Peyer's patch (tissue), 4 donors: ENCODE data around the gene EPN1. TPM values are rescaled to one million over a fixed set of nuclear protein-coding genes. Genes with fewer than 3 reads are reported as not detected.

Experiments
- DNase-seq, 3 donors: peaks; one replicate each; pipeline ENCODE4 v3.0.0-alpha.2; 2017 to 2019
- H3K27ac ChIP-seq, 4 donors: fragments of 200-600 bp; sonication (generic); one replicate each; pipeline ENCODE4 v1.5.1; 2016 to 2019
- H3K27me3 ChIP-seq, 2 donors: fragments of 200-600 bp; sonication (generic); one replicate each; pipeline ENCODE4 v1.5.1; 2019
- H3K36me3 ChIP-seq, 3 donors: fragments of 200-600 bp; sonication (generic); one replicate each; pipeline ENCODE4 v1.5.1; 2016 to 2019
- H3K4me1 ChIP-seq, 4 donors: fragments of 200-600 bp; sonication (generic); one replicate each; pipeline ENCODE4 v1.5.1; 2016 to 2019
- H3K4me3 ChIP-seq, 4 donors: fragments of 200-600 bp; sonication (generic); 1 replicate in 3 of 4; 2 replicates in 1 of 4; pipeline ENCODE4 v1.5.1; 2016 to 2019; ENCODE audit warnings: mild to moderate bottlenecking in 1 of 4
- H3K9me3 ChIP-seq, 4 donors: fragments of 200-600 bp; sonication (generic); one replicate each; pipeline ENCODE4 v1.5.1; 2016 to 2019; ENCODE audit warnings: mild to moderate bottlenecking in 1 of 4
- POLR2A ChIP-seq, 2 donors: fragments of 450-650 bp; IDR thresholded peaks; one replicate each; pipeline ENCODE4 v1.5.1; 2017; ENCODE audit warnings: antibody characterized with exemption in 2 of 2, mild to moderate bottlenecking in 2 of 2, moderate library complexity in 2 of 2
- total RNA-seq, 4 donors: library from RNA; depleted of rRNA; stranded (reverse); fragments of >200 nt; gene quantifications; one replicate each; pipeline ENCODE4 v1.1.0, GENCODE V29; 2016
- TF ChIP-seq, protein P1 (sequence below), 6 experiments: fragments of 450-650 bp in 4 of 6; fragments of 200-600 bp in 2 of 6; sonication (generic) in 1 of 6; IDR thresholded peaks; one replicate each; pipeline ENCODE4 v1.5.1; 2017 to 2019; ENCODE audit warnings: antibody characterized with exemption in 6 of 6, mild to moderate bottlenecking in 3 of 6, moderate library complexity in 1 of 6

The EPN1 gene
- total RNA-seq, 4 donors from 2014 or later = 120 to 241 (median 163) TPM

DNA sequence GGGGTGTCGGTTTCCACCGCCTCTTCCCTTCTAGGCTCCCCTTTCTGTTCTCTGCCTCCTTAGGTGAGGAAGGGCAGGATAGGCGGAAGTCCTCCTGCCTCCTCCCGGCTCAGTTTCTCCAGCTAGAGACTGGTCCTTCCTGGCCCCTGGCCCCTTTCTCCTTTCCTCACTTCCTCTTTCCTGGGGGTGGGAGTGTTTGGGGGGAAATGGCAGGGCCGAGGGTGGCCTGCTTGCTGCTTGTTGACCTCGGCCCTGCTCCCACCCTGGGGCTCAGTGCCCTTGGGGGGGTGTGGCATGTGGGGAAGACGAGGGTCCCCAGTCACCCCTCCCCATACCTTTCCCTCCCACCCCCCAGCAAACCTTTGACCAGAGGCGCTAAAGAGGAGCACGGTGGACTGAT, 15.2 kb upstream of the EPN1 start:
- no peak overlapping the region for H3K4me3 ChIP-seq
- TF ChIP-seq, protein P1, sequence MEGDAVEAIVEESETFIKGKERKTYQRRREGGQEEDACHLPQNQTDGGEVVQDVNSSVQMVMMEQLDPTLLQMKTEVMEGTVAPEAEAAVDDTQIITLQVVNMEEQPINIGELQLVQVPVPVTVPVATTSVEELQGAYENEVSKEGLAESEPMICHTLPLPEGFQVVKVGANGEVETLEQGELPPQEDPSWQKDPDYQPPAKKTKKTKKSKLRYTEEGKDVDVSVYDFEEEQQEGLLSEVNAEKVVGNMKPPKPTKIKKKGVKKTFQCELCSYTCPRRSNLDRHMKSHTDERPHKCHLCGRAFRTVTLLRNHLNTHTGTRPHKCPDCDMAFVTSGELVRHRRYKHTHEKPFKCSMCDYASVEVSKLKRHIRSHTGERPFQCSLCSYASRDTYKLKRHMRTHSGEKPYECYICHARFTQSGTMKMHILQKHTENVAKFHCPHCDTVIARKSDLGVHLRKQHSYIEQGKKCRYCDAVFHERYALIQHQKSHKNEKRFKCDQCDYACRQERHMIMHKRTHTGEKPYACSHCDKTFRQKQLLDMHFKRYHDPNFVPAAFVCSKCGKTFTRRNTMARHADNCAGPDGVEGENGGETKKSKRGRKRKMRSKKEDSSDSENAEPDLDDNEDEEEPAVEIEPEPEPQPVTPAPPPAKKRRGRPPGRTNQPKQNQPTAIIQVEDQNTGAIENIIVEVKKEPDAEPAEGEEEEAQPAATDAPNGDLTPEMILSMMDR (IDR thresholded peaks at IDR 0.05) = no peak
- no peak for TF ChIP-seq POLR2A (IDR thresholded peaks at IDR 0.05)
- no peak overlapping the region for H3K27ac ChIP-seq
- H3K9me3 ChIP-seq = no peaks in the 10 kb centered on the region
- peaks cover 0 to 63% (median 4%) of the 10 kb centered on the region in 3 donors for H3K36me3 ChIP-seq
- H3K27me3 ChIP-seq = no peaks in the 10 kb centered on the region
- DNase-seq = no peak
- peaks cover 8 to 43% (median 34%) of the 10 kb centered on the region in 4 donors for H3K4me1 ChIP-seq

DNA sequence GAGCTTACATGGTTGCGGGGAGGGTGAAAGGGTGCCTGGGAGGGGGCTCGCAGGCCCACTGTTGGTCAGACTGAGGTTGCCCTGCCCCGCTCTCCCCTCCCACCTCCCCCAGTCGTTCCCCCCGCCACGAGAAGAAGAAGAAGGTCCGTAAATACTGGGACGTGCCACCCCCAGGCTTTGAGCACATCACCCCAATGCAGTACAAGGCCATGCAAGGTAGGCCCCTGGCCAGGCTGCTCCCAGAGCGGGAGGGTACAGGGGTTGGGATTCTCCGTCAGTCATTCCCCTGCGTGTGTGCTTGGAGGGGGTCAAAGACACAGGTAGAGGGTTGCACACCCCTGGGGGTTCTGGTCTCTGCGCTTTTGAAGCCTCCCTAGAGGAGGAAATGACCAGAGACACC, 14.6 kb upstream of the EPN1 start:
- TF ChIP-seq POLR2A (IDR thresholded peaks at IDR 0.05) = no peak
- TF ChIP-seq, protein P1 (IDR thresholded peaks at IDR 0.05) = no peak
- DNase-seq = no peak
- peaks cover 0 to 67% (median 4%) of the 10 kb centered on the region in 3 donors for H3K36me3 ChIP-seq
- H3K4me3 ChIP-seq = no peak overlapping the region
- H3K27ac ChIP-seq = no peak overlapping the region
- H3K9me3 ChIP-seq = no peaks in the 10 kb centered on the region
- H3K4me1 ChIP-seq = peaks cover 8 to 43% (median 34%) of the 10 kb centered on the region in 4 donors
- no peaks in the 10 kb centered on the region for H3K27me3 ChIP-seq

DNA sequence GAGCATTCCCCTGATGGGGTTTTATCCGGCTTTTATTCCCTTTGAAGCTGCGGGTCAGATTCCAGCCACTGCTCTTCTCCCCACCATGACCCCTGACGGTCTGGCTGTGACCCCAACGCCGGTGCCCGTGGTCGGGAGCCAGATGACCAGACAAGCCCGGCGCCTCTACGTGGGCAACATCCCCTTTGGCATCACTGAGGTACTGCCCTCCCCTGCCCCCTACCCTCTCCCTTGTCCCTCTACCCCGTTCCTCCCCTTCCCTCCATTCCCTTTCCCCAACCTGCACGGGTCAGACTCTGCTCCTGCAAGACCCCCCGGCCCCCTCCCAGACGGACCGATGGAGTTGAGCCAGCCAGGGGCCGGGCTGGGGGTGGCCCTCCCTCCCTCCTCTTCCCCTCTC, 14.0 kb upstream of the EPN1 start:
- TF ChIP-seq, protein P1 (IDR thresholded peaks at IDR 0.05) = no peak
- no peak for TF ChIP-seq POLR2A (IDR thresholded peaks at IDR 0.05)
- no peaks in the 10 kb centered on the region for H3K9me3 ChIP-seq
- H3K36me3 ChIP-seq = peaks cover 0 to 73% (median 4%) of the 10 kb centered on the region in 3 donors
- H3K27me3 ChIP-seq = no peaks in the 10 kb centered on the region
- H3K4me1 ChIP-seq = peaks cover 8 to 41% (median 31%) of the 10 kb centered on the region in 4 donors
- no peak overlapping the region for H3K27ac ChIP-seq
- DNase-seq = no peak
- H3K4me3 ChIP-seq = no peak overlapping the region

DNA sequence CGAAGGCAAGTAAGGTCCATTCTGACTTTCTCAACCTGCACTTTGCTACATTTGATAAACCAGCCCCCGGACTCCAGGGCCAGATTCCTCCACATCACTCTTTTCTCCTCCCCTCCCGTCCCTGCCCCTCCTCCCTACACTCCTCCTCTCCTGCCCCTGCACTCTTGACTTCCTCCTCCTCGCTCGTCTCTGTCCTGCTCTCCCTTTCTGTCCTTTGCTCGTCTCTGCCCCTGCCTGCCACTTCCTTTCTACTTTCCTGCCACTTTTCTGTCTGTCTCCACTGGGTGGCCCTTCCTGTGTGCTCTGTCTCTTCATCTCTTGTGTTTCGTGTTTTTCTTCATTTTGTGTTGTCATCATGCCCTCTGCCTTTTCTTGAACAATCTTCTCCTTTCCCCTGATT, 13.2 kb upstream of the EPN1 start:
- no peak for DNase-seq
- Histone ChIP-seq H3K36me3 (peaks cover 0 to 81% (median 4%) of the 10 kb centered on the region in 3 donors), H3K27me3 (no peaks in the 10 kb centered on the region), H3K27ac (no peak overlapping the region), H3K9me3 (no peaks in the 10 kb centered on the region), H3K4me1 (peaks cover 5 to 41% (median 23%) of the 10 kb centered on the region in 4 donors), H3K4me3 (no peak overlapping the region)
- TF ChIP-seq POLR2A (IDR thresholded peaks at IDR 0.05) = no peak
- TF ChIP-seq, protein P1 (IDR thresholded peaks at IDR 0.05) = no peak

DNA sequence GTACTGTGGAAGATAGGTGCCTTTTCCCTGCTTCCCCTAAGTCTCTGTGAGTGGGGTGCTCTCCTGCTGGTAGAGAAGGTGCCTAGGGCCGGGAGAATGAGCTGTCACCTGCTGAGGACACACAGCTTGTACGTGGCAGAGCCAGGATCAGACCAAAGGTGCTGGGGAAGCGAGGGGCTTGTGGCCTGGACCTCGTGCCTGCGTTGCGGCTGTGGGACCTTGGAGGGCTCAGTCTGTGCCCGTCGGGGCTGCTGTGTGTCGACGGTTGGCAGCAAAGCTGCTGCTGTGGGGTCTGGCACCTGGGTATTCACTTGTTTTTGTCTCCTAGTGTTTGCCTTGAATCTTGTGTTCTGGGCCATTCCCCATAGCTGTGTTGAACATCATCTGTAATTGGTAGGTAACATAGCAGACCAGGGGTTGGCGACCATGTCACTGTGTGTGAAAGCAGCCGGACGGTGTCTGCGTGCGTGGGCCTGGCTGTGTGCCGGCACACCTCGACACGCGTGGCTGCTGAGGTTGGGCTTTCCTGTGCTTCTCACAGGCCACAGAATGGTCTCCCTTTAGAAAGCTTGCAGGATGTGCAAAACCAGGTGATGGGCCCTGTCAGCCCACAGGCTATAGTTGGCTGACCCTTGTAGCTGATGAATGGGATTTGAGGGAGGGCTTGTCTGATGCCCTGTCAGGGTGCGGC, 11.0 kb upstream of the EPN1 start:
- H3K27ac ChIP-seq = no peak overlapping the region
- H3K4me3 ChIP-seq = no peak overlapping the region
- peaks cover 0 to 39% (median 4%) of the 10 kb centered on the region in 4 donors for H3K4me1 ChIP-seq
- no peaks in the 10 kb centered on the region for H3K27me3 ChIP-seq
- TF ChIP-seq, protein P1 (IDR thresholded peaks at IDR 0.05) = no peak
- no peak for TF ChIP-seq POLR2A (IDR thresholded peaks at IDR 0.05)
- no peak for DNase-seq
- H3K36me3 ChIP-seq = peaks cover 0 to 98% (median 4%) of the 10 kb centered on the region in 3 donors
- no peaks in the 10 kb centered on the region for H3K9me3 ChIP-seq
